Measurements from ENCODE around the gene B3GALNT1. TPM values are rescaled to one million over a fixed set of nuclear protein-coding genes. Genes with fewer than 3 reads are reported as not detected.
A peak's percentile ranks its signal among the peaks of the same experiment; 100 is the strongest.

The B3GALNT1 gene
- total RNA-seq, 1 experiment from 2014 or later: 44.7 TPM

DNA sequence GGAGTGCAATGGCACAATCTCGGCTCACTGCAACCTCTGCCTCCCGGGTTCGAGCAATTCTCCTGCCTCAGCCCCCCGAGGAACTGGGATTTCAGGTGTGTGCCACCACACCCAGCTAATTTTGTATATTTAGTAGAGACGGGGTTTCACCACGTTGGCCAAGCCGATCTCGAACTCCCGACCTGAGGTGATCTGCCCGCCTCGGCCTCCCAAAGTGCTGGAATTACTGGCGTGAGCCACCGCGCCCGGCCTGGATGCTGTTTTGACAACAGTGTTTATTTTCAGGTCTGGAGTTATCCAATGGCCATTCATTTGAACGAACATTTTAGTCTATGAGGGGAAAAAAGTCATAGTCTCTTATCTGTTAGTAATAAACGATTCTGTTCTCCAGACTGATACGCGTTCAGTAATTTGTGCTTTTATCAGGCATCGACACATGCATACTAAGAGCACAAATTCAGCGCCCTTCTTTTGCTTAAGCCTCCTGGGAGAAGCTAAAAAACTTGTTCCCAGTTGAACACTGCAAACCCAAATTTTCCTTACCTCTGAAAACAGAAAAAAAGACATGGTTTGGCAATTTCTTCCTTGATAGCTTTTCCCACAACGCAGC is 1.3 kb downstream of the B3GALNT1 start:
- Histone ChIP-seq H3K27me3 (replicated peaks) (no peaks in the 10 kb centered on the region), H3K27ac (peak overlapping the region; percentile 81), H3K4me3 (peak overlapping the region; percentile 81), H3K4me1 (replicated peaks) (peaks cover 21% of the 10 kb centered on the region), H3K9me3 (replicated peaks) (no peaks in the 10 kb centered on the region; the same call in 1 of the 2 replicates), H3K36me3 (peaks cover 37% of the 10 kb centered on the region)
- no peak for DNase-seq (ENCODE audit: low read depth in 1 of 2, low spot score in 2 of 2)

DNA sequence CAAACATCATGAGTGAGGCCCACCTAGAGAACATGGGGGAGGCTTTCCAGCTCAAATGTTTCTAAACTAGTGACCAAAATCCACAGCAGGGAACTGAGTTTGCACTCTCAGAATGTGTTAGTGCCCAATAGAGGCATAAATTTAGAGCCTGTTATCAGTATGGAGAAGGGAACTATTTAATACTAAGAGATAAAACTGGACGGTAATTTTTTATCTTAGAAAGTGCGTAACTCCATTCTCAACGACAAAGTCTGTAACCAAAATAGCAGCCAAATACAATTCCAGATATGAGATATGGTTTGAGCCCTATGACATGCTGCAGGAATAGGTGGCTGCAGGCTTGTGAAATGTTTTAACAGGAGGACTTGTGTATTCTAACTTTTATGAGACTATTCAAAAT is 3.5 kb downstream of the B3GALNT1 start:
- no peak overlapping the region for H3K27ac ChIP-seq
- DNase-seq (ENCODE audit: low read depth in 1 of 2, low spot score in 2 of 2): no peak
- H3K36me3 ChIP-seq: peaks cover 47% of the 10 kb centered on the region
- H3K4me1 ChIP-seq (replicated peaks): peaks cover 16% of the 10 kb centered on the region
- no peaks in the 10 kb centered on the region for H3K9me3 ChIP-seq (replicated peaks)
- no peaks in the 10 kb centered on the region for H3K27me3 ChIP-seq (replicated peaks)
- no peak overlapping the region for H3K4me3 ChIP-seq

DNA sequence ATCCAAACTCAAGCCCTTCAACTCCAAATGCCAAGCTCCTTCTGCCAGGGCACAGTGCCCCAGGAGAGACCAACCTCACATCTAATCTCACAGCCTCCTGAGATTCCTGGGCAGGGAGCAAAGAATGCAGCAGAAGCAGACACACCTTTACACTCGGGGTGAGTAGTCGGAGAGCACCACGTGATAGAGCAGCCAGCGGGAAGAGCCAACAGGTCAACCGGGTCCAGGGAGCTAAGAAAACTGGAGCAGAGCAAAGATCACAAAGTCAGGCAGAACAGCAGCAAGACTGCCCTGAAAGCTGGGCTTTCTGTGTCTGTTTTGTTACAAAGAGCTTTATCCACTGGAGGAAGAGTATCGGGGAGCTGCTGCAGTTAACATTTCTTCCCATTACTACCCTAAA is 4.2 kb downstream of the B3GALNT1 start:
- Histone ChIP-seq H3K36me3 (peaks cover 47% of the 10 kb centered on the region), H3K27me3 (replicated peaks) (no peaks in the 10 kb centered on the region), H3K4me3 (no peak overlapping the region), H3K9me3 (replicated peaks) (no peaks in the 10 kb centered on the region), H3K27ac (no peak overlapping the region), H3K4me1 (replicated peaks) (peaks cover 16% of the 10 kb centered on the region)
- DNase-seq (ENCODE audit: low read depth in 1 of 2, low spot score in 2 of 2): no peak

DNA sequence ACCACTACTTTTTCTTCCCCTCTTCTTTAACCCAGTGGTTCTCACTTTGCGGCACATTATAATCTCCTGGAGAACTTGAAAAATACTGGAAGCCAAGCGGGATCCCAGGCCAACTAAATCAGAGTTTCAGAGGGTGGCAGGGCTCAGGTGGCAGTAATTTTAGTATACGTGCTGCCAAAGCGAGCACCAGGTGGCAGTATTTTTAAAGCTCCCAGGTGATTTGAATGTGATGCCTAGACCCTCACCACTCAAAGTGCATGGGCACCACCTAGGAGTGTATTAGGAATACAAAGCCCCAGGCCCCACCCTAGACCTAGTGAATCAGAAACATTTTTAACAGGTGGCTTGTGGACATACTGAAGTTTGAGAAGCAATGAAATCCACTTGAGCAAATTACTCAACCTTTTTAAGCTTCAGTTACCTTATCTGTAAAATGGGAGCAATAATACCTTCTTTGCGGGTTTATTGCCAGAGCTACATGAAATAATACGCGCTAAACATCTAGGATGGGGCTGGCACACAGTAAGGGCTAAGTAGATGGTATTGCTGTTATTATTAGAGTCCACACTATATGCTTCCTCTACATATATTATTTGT is 8.3 kb downstream of the B3GALNT1 start:
- Histone ChIP-seq H3K27me3 (replicated peaks) (no peaks in the 10 kb centered on the region), H3K4me1 (replicated peaks) (no peaks in the 10 kb centered on the region), H3K36me3 (peaks cover 27% of the 10 kb centered on the region), H3K4me3 (no peak overlapping the region), H3K9me3 (replicated peaks) (no peaks in the 10 kb centered on the region), H3K27ac (no peak overlapping the region)
- no peak for DNase-seq (ENCODE audit: low read depth in 1 of 2, low spot score in 2 of 2)

DNA sequence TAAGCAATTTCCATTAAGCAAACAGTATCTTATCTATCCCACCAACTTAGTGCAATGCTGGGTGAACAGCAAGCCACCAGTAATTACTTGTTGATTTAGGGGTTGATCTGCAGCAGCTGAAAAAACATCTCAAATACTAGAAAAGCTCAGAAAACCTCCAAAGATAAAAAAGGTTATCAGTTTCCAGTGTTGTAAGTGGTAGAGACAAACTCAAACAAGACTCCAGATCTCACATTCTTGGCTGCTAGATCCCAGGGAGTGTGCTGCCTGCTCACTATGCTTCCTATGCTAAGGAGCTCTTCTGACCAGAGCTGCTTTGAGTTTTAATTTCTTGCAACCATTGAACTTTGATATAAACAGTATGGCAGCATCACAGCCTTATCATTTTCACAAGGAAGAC is 11.3 kb downstream of the B3GALNT1 start:
- peaks cover 10% of the 10 kb centered on the region for H3K36me3 ChIP-seq
- no peaks in the 10 kb centered on the region for H3K4me1 ChIP-seq (replicated peaks)
- DNase-seq (ENCODE audit: low read depth in 1 of 2, low spot score in 2 of 2): no peak
- H3K27ac ChIP-seq: no peak overlapping the region
- H3K4me3 ChIP-seq: no peak overlapping the region
- H3K27me3 ChIP-seq (replicated peaks): no peaks in the 10 kb centered on the region
- no peaks in the 10 kb centered on the region for H3K9me3 ChIP-seq (replicated peaks)

DNA sequence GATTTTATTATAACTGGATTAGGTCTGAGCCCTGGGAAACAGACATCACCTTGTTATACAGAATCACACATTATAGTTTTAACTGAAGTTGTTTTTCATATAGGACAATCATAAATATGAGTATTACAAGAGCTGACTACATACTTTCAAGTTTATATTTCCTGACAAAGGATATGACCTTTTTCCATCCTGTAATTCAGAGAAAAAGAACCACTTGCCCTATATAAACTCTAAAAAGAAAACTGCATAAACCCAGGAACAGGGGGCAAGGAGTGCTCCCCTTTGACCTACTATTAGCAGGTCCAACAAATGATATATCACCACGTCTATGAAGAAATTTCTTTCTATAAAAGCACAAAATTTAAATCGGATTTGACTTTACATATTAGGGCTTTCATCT is 20.9 kb downstream of the B3GALNT1 start:
- Histone ChIP-seq H3K4me1 (replicated peaks) (no peaks in the 10 kb centered on the region), H3K27me3 (replicated peaks) (no peaks in the 10 kb centered on the region), H3K4me3 (no peak overlapping the region), H3K27ac (no peak overlapping the region), H3K36me3 (peaks cover 18% of the 10 kb centered on the region), H3K9me3 (replicated peaks) (no peaks in the 10 kb centered on the region)
- no peak for DNase-seq (ENCODE audit: low read depth in 1 of 2, low spot score in 2 of 2)

DNA sequence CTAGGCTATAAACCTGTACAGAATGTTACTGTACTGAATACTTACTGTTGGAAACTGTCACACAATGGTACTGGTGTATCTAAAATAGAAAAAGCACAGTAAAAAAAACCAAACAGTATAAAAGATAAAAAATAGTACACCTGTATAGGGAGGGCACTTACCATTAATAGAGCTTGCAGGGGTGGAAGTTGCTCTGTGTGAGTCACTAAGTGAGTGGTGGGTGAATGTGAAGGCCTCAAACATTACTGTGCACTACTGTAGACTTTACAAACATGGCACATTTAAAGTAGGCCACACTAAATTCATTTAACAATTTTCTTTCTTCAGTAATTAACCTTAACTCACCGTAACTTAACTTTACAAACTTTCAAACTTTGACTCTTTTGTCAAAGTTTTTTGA is 22.0 kb downstream of the B3GALNT1 start:
- no peaks in the 10 kb centered on the region for H3K27me3 ChIP-seq (replicated peaks)
- peaks cover 18% of the 10 kb centered on the region for H3K36me3 ChIP-seq
- no peak overlapping the region for H3K4me3 ChIP-seq
- DNase-seq (ENCODE audit: low read depth in 1 of 2, low spot score in 2 of 2): no peak
- no peak overlapping the region for H3K27ac ChIP-seq
- no peaks in the 10 kb centered on the region for H3K9me3 ChIP-seq (replicated peaks)
- no peaks in the 10 kb centered on the region for H3K4me1 ChIP-seq (replicated peaks)

DNA sequence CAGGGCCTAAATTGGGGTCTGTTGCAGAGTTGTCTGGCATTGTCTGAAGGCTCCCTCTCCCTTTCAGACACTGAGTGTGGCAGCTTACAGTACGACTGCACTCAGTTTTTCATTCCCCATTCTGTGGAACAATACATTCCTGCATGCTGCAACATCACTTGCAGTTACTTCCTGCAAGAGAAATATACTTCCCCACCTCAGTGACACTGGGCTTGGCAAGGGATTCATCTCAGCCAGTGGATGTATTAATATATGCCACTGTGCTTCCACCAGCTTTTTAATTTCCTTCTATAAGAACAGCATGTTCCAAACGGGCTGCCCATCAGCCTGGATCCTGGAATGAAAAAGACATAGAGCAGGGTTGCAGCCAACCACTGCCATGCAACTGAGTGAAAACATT is 23.1 kb downstream of the B3GALNT1 start:
- Histone ChIP-seq H3K4me3 (no peak overlapping the region), H3K27ac (no peak overlapping the region), H3K9me3 (replicated peaks) (no peaks in the 10 kb centered on the region), H3K4me1 (replicated peaks) (no peaks in the 10 kb centered on the region), H3K27me3 (replicated peaks) (no peaks in the 10 kb centered on the region), H3K36me3 (peaks cover 18% of the 10 kb centered on the region)
- DNase-seq (ENCODE audit: low read depth in 1 of 2, low spot score in 2 of 2): no peak

DNA sequence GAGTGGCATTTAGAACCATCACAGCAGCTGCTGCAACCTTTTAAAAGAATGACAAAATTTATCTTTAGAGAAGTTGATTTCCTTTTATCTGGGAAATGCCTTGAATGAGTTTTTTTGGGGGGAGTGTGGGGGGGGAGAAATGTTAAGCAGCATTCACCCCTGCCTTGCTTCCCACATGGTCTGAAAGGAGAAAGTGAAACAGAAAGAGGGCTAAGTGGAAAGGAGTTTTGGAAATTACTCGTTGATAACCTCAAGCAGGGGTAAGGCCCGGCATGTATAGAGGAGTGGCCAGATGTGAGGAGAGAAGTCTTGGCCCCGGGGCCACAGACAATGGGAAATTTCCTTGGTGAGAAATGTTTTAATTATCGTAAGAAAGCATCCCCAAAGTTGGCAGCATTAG is 23.5 kb downstream of the B3GALNT1 start:
- no peaks in the 10 kb centered on the region for H3K4me1 ChIP-seq (replicated peaks)
- H3K36me3 ChIP-seq: peaks cover 18% of the 10 kb centered on the region
- H3K4me3 ChIP-seq: no peak overlapping the region
- no peaks in the 10 kb centered on the region for H3K27me3 ChIP-seq (replicated peaks)
- H3K27ac ChIP-seq: no peak overlapping the region
- no peaks in the 10 kb centered on the region for H3K9me3 ChIP-seq (replicated peaks)
- no peak for DNase-seq (ENCODE audit: low read depth in 1 of 2, low spot score in 2 of 2)

DNA sequence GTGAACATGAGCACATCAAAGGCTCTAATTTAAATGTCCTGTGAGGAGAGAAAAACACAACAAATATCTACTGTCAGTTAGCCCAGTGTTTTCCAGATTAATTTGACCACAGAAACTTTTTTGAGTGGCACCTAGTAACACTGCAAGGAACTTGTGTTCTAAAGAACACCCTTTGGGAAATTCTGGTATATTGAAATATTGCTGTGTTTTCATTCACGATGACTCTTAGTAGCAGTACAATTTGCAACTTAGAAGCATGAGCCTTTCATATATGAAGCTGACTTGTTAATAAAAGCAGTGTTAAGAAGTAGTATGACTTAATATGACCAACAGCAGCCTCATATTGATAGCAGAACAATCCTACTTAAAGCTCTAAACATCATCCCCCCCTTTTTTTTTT is 32.0 kb downstream of the B3GALNT1 start:
- Histone ChIP-seq H3K36me3 (no peaks in the 10 kb centered on the region), H3K4me3 (no peak overlapping the region), H3K9me3 (replicated peaks) (no peaks in the 10 kb centered on the region), H3K27ac (no peak overlapping the region), H3K4me1 (replicated peaks) (peaks cover 28% of the 10 kb centered on the region), H3K27me3 (replicated peaks) (no peaks in the 10 kb centered on the region)
- DNase-seq (ENCODE audit: low read depth in 1 of 2, low spot score in 2 of 2): no peak

DNA sequence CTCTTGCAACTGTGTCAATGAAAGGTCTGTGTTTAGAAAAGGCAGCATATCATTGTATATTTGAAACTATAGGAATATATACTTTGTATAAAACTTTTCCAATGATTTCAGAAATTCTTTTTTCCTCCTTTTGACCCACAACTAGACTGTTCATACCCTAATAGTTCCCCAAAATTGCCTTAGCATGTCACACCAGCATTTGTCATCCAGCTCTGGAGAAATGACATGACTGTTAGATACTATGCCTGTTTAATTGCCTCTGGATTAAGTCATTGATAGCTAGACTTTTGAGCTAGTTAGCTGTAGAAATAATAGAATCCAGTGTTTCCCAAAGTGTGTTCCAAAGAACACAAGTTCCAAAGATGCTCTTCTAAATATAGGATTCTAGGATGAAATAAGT is 32.4 kb downstream of the B3GALNT1 start:
- H3K36me3 ChIP-seq: no peaks in the 10 kb centered on the region
- no peak overlapping the region for H3K4me3 ChIP-seq
- no peaks in the 10 kb centered on the region for H3K9me3 ChIP-seq (replicated peaks)
- H3K4me1 ChIP-seq (replicated peaks): peaks cover 28% of the 10 kb centered on the region
- H3K27me3 ChIP-seq (replicated peaks): no peaks in the 10 kb centered on the region
- DNase-seq (ENCODE audit: low read depth in 1 of 2, low spot score in 2 of 2): no peak
- H3K27ac ChIP-seq: no peak overlapping the region

DNA sequence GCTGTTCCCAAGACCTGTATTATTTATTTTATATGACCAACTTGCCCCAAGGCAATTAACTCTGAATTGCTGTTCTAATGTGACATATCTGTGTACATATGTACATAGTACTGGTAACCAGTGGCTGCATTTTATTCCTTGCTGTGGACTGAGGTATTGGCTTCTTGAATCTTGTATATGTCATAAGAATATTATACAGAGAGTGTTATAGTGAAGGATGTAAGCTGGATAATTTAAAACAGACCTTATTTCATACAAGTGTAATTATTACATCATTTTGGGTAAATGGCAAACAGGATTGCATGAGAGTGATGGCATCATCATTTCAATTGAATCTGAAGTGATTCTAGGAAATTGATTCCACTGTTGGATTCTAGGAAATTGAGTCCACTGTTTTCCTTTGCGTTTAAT is 32.9 kb downstream of the B3GALNT1 start:
- Histone ChIP-seq H3K4me3 (no peak overlapping the region), H3K4me1 (replicated peaks) (peaks cover 28% of the 10 kb centered on the region), H3K27me3 (replicated peaks) (no peaks in the 10 kb centered on the region), H3K9me3 (replicated peaks) (no peaks in the 10 kb centered on the region), H3K36me3 (no peaks in the 10 kb centered on the region), H3K27ac (no peak overlapping the region)
- DNase-seq (ENCODE audit: low read depth in 1 of 2, low spot score in 2 of 2): no peak

DNA sequence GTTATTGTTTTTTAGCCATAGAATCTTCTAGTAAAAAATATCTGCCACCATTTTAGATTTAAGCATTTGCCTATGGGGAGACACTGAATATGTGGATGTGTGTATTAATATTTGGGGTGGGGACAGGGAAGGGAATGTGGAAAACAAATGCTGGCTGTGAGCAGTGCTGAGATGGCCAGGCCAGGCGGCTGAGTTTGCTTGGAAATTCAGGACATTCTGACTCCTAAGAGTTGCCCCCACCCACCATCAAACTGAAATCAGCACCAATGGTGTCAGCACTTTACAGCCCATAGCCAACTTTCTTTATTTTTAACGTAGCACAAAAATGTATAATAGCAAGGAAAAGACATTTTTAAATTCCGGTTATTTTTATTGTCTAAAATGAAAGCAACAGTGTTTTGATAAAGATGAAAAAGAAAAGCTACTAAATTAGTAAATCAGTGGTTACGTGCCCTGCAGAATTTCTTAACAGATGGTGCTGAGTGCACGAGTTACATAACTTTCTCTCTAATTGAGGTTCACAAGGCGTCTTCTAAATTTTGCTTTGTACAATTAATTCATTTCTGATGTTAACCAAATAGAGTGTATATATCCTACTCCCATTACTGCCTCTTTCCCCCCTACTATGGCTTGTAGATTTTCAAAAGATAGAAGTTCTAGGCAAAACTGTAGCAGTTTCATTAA is 34.0 kb downstream of the B3GALNT1 start:
- Histone ChIP-seq H3K36me3 (no peaks in the 10 kb centered on the region), H3K27me3 (replicated peaks) (no peaks in the 10 kb centered on the region), H3K4me3 (no peak overlapping the region), H3K9me3 (replicated peaks) (no peaks in the 10 kb centered on the region), H3K27ac (peak overlapping the region; percentile 73; the same call in 1 of the 2 replicates), H3K4me1 (replicated peaks) (peaks cover 28% of the 10 kb centered on the region)
- DNase-seq (ENCODE audit: low read depth in 1 of 2, low spot score in 2 of 2): no peak

DNA sequence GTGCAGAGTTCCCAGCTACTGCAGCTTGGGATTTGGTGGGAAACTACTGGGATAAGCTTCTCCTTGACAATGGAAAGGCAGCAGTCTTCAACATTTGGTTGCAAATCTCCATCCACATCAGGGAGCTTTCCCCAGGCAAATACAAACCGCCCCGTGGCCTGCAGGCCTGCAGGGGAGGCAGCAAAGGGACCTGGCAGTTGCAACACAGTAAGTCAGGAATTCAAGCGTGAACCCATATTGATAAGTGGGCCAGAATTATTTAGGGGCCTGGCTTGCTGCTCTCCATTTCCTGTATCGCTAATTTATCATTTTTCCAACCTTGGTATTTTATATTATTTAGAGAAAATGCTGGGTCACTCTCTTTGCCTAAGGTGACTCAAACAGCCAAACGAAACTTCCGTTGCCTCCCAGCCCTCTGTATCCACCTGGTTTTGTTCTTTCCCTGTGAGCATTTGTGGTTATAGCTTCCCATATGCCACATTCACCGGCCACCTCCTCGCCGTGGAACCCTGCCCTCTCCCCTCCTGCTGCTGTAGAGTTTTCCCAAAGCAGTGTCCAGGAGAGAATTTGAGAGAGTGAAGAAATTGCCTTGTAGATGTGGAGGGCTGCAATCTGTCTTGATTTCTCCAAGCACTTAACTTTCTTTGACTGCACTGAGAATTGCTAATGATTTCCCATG is 34.8 kb downstream of the B3GALNT1 start:
- Histone ChIP-seq H3K27ac (peak overlapping the region; percentile 73), H3K4me1 (replicated peaks) (peaks cover 28% of the 10 kb centered on the region), H3K4me3 (no peak overlapping the region), H3K36me3 (no peaks in the 10 kb centered on the region), H3K9me3 (replicated peaks) (no peaks in the 10 kb centered on the region), H3K27me3 (replicated peaks) (no peaks in the 10 kb centered on the region)
- DNase-seq (ENCODE audit: low read depth in 1 of 2, low spot score in 2 of 2): no peak

All from SJSA1 (cell line).